GM19351 (cell line): Measurements from ENCODE around the gene TM6SF1.
"Not testable (repeated sequence)": the region's sequence is repeated elsewhere in the genome, so short reads cannot be mapped to it uniquely, and the experiment has no call there.

Source experiments
- ATAC-seq: cut with Tn5 transposase; IDR thresholded peaks from one replicate; pipeline ENCODE4 v1.9.1; 2021; ENCODE audit warnings: mild to moderate bottlenecking, moderate library complexity; ENCODE audit not compliant: unreplicated experiment

Gene TM6SF1

GRCh38 chr15:83106994-83107840, at the start of gene TM6SF1:
Gene TM6SF1, plus strand, starts transcription at chr15:83107645. Its CDS starts 36 bp downstream, at chr15:83107681.
- no peak for ATAC-seq

- ATAC-seq: no peak
These were observed 49.6 kb upstream of the TM6SF1 start for GRCh38 chr15:83057696-83058376.

- no peak for ATAC-seq
These were observed 45.8 kb upstream of the TM6SF1 start for GRCh38 chr15:83061680-83062079.

DNA sequence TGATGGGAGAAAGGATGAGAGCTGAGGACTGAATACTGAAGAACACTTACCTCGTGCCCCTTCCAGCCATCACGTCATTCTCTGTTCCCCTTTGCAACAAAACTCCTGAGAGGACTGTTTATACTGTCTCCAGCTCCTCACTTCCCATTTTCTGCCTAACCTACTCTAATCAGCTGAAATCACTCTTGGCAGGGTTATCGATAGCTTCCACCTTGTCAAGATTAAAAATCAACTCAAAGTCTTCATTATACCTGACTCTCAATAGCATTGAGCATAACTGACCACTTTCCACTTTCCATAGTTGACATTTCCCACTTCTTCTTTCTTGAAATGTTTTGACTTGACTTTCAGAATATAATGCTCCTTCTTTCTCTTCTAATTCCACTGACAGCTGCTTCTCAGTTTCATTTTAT, 44.7 kb upstream of the TM6SF1 start:
- peak; percentile 27 for ATAC-seq

DNA sequence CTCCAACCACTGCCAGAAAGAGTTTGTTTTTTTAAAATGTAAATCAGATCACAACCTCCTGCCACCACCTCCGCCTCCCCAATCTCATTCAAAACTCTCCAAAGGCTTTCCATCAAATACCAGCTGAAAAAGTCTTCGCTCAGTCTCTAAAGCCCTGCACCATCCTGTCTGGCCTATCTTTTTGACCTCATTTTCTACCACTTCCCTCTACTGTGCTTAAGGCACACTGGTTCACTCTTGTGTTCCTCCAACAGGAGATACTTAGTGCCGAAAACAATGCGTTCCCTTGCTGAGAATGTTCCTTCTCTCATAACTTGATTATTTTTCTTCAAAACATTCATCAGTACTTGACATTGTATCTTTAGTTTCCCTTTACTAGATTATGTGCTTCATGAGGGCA, 43.9 kb upstream of the TM6SF1 start:
- ATAC-seq: no peak

GRCh38 chr15:83064859-83065258, 42.6 kb upstream of the TM6SF1 start:
- ATAC-seq: no peak

GRCh38 chr15:83065431-83065830, 42.0 kb upstream of the TM6SF1 start:
- ATAC-seq: no peak

- ATAC-seq: no peak
These were observed 41.3 kb upstream of the TM6SF1 start for GRCh38 chr15:83066034-83066733.

DNA sequence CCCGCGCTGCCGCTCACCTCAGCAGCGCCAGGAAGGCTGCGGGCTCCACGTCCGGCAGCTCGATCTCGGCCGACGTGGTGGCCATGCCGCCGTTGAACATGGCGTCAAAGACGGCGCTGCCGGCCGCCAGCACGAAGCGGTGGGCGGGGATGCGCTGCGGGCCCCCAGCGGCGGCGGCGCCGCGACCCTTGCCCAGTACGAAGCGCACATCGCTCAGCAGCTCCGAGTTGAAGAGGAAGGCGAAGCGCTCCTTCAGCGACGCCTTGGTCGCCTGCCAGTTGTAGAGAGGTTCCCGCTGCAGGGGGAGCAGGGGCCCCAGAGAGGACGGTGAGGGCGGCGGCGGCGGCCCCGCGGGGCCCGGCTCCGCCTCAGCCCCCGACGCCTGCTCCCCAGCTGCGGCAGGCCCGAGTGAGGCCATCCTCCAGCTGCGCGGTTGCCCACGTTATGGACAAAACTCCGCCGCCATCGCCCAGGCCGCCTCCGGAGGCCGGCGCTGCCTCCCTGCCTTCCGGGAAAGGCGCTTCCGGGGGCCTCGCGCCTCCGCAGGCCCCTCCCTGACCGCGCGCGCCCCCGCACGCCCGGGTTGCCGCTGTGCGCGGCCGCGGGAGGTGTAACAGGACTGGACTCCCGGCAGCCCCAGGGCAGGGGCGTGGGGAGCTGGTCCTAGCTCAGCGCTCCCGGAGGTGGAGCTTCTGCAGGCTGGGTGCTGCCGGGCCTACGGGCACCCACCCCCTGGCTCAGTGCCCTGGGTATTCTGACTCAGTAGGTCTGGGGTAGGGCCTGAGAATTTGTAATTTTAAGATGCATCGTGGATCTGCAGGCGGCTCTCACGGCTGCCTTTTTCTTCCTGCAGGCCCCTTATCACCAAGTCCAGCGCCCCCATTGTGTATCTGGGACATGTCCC, 40.5 kb upstream of the TM6SF1 start, which contains the start of gene BTBD1:
Gene BTBD1, minus strand, starts transcription at position 519 of the 904 bp plus-strand sequence. Its CDS starts 101 bp downstream, at position 418.
- peak; percentile 84 for ATAC-seq

- no peak for ATAC-seq
These were observed 39.8 kb upstream of the TM6SF1 start for GRCh38 chr15:83067638-83067962.

GRCh38 chr15:83068054-83068453, 39.4 kb upstream of the TM6SF1 start:
- no peak for ATAC-seq

DNA sequence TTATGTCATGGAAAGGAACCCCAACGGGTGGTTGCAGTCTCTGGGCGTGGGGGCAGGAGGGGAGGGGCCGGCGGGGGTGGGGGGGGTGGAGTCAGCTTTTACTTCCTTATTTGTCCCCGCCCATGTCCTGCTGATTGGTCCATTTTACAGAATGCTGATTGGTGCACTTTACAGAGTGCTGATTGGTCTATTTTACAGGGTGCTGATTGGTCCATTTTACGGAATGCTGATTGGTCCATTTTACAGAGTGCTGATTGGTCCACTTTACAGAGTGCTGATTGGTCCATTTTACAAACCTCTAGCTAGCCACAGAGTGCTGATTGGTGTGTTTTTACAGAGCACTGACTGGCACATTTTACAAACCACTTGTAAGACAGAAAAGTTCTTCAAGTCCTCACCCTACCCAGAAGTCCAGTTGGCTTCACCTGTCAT, 38.2 kb upstream of the TM6SF1 start:
- not testable (repeated sequence) for ATAC-seq

- no peak for ATAC-seq
These were observed 29.8 kb upstream of the TM6SF1 start for GRCh38 chr15:83077491-83078230.

GRCh38 chr15:83078712-83079111, 28.7 kb upstream of the TM6SF1 start:
- no peak for ATAC-seq

DNA sequence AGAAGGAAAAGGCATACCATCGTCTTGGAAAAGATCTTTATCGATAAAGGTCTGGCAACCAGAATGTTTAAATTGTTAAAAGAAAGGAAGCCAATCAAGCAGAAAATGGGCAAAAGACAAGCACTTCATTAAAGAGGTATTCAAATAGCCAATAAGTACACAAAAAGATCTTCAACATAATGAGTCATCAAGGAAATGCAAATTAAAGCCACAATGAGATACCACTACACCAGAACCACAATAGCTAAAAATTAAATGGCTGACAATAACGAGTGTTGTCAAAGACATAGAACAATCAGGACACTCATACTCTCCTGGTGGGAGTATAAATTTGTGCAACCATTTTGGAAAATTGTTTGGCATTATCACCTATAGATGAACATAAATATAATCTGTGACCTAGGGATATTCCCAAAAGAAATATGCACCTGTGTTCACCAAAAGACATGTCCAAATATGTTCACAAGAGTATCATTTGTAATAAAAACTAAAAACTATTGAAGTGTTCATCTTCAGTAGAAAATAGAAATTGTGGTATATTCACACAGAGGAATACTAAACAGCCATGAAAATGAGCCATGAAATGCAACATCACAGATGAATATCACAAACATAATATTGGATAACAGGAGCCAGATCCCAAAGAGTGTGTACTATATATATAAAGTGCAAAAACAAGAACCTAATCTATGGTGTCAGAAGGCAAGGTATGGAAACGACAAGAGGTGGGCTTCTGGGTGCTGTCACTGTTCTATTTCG, 26.0 kb upstream of the TM6SF1 start:
- ATAC-seq: no peak

DNA sequence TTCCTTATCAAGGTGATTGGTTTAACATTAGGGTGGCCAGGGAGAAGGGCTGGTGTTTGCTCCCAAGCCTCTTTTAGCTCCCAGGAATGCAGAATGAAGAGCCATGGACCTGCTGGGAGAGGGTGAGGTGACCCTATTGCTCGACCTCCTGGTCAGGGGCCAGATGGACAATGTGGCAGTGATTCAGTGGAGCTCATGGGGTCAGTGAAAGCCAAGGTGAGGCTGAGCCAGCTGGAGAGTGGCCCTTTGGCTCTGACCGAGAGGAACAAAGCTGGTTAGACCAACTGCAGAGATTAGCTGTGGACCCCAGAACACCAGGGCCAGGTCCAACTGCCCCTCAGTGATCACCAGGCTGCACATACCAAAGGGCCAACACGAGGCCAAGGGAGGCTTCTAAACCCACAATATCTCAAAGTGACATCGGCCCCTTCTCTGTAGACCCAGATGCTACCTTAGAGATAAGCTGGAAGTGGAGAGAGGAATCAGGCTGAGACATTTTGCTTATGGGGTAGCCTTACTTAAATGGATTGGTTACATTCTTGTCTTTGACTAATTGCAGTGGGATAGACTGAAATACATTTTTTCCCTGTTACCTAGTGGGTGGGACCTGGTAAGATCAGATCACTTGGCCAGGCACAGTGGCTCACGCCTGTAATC, 24.6 kb upstream of the TM6SF1 start:
- ATAC-seq: no peak

DNA sequence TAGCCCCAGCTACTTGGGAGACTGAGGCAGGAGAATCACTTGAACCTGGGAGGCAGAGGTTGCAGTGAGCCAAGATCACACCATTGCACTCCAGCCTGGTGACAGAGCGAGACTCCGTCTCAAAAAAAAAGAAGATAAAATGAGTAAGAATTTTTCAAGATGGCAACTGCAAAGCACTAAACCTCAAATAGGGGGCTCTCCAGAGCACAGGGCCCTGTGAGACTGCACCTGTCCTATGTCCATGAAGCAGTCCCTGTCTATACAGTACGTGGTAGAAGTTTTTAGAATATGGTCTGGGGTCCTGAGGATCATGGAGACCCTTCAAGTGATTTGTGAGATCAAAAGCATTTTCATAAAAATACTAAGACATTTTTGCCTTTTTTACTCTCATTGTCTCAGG, 22.0 kb upstream of the TM6SF1 start:
- ATAC-seq: not testable (repeated sequence)

GRCh38 chr15:83085864-83086552, 21.4 kb upstream of the TM6SF1 start:
- ATAC-seq: not testable (repeated sequence)
